ENCODE results near the gene LRRC32. TPM values are rescaled to one million over a fixed set of nuclear protein-coding genes. Genes with fewer than 3 reads are reported as not detected.

Gene LRRC32, protein sequence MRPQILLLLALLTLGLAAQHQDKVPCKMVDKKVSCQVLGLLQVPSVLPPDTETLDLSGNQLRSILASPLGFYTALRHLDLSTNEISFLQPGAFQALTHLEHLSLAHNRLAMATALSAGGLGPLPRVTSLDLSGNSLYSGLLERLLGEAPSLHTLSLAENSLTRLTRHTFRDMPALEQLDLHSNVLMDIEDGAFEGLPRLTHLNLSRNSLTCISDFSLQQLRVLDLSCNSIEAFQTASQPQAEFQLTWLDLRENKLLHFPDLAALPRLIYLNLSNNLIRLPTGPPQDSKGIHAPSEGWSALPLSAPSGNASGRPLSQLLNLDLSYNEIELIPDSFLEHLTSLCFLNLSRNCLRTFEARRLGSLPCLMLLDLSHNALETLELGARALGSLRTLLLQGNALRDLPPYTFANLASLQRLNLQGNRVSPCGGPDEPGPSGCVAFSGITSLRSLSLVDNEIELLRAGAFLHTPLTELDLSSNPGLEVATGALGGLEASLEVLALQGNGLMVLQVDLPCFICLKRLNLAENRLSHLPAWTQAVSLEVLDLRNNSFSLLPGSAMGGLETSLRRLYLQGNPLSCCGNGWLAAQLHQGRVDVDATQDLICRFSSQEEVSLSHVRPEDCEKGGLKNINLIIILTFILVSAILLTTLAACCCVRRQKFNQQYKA
- 10 to 100 TPM; 12.5 to 16.4 TPM for total RNA-seq

DNA sequence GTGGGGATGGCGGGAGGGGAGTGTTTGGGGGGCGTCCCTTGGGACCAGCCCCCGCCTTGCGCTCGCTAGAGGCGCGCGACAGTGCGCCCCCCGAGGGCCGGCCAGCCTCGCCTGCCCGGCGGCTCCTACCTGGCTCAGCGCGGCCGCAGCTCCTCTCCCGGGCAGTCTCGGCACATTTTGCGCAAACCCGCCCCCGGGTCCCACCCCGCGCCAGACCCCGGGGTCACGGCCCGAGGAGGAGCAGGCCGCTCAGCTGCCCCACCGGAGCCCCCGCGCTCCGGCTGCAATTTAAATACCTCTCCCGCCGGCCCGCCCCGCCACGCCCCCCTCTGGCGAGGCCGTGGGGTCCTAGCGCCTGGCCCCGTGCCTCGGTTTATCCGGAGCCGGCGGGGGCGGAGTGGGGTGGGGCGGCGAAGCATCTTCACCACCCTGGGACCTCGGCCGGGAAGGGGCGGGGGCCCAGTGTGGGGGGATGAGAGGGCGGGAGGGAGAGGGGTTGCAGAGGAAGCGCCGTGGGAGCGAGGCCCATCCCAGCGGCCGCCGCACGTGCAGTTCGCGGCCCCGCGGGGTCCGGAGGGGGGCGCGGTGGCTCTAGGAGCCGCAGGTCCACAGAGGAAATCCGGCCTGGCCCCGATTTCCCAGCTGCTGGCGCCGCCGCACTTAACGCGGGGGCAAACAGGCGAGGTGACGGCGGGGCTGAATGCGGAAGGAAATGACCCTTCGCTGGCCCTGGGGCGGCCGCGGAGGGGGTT is at the start of gene LRRC32:
LRRC32 (minus strand) TSS at position 263 of the 752 bp plus-strand sequence. CDS start 4,793 bp downstream, outside the sequence.
- Mint-ChIP-seq H3K27me3 (ENCODE audit: low read depth) (peaks cover 22% of the 10 kb centered on the region), H3K36me3 (ENCODE audit: insufficient read depth in 2 of 2) (no peaks in the 10 kb centered on the region), H3K9me3 (no peaks in the 10 kb centered on the region), H3K4me3 (peak within 1 kb of the TSS; percentile 62 to 81), H3K27ac (no peak within 1 kb of the TSS), H3K4me1 (ENCODE audit: low read depth) (peaks cover 47% of the 10 kb centered on the region)
- DNase-seq (peak; percentile 40 to 56), ATAC-seq (replicated peaks in 1 of 2) (peak; percentile 46 to 49)

DNA sequence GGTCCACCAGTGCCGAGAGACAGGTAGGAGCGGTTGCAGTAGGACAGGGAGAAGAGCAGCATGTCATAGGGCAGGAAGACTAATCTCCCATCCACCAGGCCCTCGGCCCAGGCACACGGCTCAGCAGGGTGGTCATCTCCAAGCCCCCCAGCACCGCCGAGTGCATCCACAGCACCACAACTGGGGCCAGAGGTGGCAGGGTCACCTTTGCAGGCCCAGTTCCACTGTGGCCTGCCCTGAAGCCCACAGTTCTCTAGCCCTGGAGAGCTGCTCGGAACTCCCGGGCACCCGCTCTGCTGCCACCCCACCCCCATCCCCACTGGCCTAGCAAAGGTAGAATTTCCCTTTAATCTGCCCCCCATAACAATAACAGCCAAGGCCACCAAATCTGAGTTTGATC is 49.1 kb upstream of the LRRC32 start:
- no peak for ATAC-seq (replicated peaks in 1 of 2)
- peaks cover 20% of the 10 kb centered on the region for H3K27me3 Mint-ChIP-seq (ENCODE audit: low read depth)
- H3K4me3 Mint-ChIP-seq, result no peak overlapping the region
- H3K9me3 Mint-ChIP-seq, result no peaks in the 10 kb centered on the region
- DNase-seq, result no peak
- no peaks in the 10 kb centered on the region for H3K36me3 Mint-ChIP-seq (ENCODE audit: insufficient read depth in 2 of 2)
- H3K4me1 Mint-ChIP-seq (ENCODE audit: low read depth), result peaks cover 10% of the 10 kb centered on the region
- no peak overlapping the region for H3K27ac Mint-ChIP-seq

DNA sequence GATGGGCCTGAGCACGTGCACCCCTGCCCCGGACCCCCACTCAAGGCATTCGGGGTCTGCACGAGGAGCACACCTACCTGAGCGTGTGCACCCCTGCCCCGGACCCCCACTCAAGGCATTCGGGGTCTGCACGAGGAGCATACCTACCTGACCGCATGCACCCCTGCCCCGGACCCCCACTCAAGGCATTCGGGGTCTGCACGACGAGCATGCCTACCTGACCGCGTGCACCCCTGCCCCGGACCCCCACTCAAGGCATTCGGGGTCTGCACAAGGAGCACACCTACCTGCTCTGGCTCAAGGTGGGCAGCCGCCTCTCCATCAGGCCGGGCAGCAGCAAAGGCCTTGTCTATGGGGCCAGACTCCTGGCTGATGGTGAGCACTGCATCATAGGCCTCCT is 48.7 kb upstream of the LRRC32 start:
- Mint-ChIP-seq H3K27me3 (ENCODE audit: low read depth) (peaks cover 19% of the 10 kb centered on the region), H3K27ac (no peak overlapping the region)

DNA sequence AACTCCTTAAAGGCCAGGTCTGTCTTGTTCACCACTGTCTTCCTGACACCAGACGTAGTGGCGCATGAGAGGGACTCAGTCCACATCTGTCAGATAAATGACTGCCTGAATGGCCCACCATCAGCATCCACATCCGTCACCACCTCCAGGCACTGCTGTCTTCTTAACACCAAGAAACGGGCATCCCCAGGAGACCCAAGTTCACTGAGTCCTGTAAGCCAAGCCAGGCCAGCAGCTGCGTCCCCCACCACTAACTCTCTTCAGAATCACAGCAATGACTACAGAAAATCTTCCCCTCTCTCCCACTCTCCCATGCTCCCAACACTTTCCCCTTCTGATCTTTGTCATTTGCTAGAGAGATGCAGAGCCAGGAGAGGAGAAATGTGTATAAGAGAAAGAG is 47.3 kb upstream of the LRRC32 start:
- H3K4me3 Mint-ChIP-seq, result no peak overlapping the region
- H3K36me3 Mint-ChIP-seq (ENCODE audit: insufficient read depth in 2 of 2), result no peaks in the 10 kb centered on the region
- no peak overlapping the region for H3K27ac Mint-ChIP-seq
- H3K9me3 Mint-ChIP-seq, result no peaks in the 10 kb centered on the region
- H3K4me1 Mint-ChIP-seq (ENCODE audit: low read depth), result peaks cover 5% of the 10 kb centered on the region
- ATAC-seq (replicated peaks in 1 of 2) (no peak), DNase-seq (no peak)
- peaks cover 9% of the 10 kb centered on the region for H3K27me3 Mint-ChIP-seq (ENCODE audit: low read depth)

More for the DNA sequence above, 48.7 kb upstream of the LRRC32 start:
- Mint-ChIP-seq H3K36me3 (ENCODE audit: insufficient read depth in 2 of 2) (no peaks in the 10 kb centered on the region), H3K9me3 (no peaks in the 10 kb centered on the region), H3K4me3 (no peak overlapping the region), H3K4me1 (ENCODE audit: low read depth) (peaks cover 10% of the 10 kb centered on the region)
- ATAC-seq (replicated peaks in 1 of 2), result no peak
- DNase-seq, result no peak

DNA sequence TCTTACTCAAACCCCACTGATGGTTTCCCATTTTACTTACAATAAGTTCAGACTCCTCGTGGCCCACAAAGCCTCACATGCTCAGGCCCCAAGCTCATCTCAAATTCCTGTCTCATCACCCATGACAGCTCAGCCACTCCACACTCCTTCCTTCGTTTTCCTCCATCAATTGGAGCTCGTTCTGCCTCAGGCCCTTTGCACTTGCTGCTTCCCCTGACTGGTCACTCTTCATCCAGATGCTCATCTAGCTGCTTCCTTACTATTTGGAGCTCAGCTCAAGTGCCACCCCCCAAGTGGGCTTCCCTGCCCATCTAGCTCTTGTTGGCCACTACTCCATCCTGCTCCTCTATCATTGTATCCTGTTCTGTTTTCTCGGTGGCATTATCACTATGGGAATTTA is 46.8 kb upstream of the LRRC32 start:
- DNase-seq (no peak), ATAC-seq (replicated peaks in 1 of 2) (no peak)
- no peaks in the 10 kb centered on the region for H3K9me3 Mint-ChIP-seq
- peaks cover 4% of the 10 kb centered on the region for H3K27me3 Mint-ChIP-seq (ENCODE audit: low read depth)
- no peak overlapping the region for H3K4me3 Mint-ChIP-seq
- no peak overlapping the region for H3K27ac Mint-ChIP-seq
- H3K36me3 Mint-ChIP-seq (ENCODE audit: insufficient read depth in 2 of 2), result no peaks in the 10 kb centered on the region
- peaks cover 5% of the 10 kb centered on the region for H3K4me1 Mint-ChIP-seq (ENCODE audit: low read depth)

DNA sequence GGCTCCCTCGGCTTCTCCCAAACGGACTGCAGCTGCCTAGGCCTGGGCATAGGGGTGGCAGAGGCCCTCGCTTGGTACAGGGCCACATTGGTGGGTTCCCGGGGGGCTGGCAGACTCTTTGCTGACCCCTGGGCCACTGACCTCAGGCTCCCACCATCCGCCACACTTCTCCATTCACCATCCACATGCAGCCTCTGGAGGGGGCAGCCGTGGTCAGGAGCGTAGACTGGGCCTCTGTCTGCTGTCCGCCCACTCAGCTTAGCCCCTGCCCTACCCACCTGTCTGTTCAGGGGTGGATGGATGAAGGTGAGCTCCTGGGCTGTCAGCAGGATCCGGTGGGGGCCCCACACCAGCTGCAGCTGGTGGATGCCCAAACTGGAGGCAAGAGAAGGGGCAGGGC is 45.7 kb upstream of the LRRC32 start:
- ATAC-seq (replicated peaks in 1 of 2) (no peak), DNase-seq (no peak)
- Mint-ChIP-seq H3K4me3 (no peak overlapping the region), H3K9me3 (no peaks in the 10 kb centered on the region), H3K4me1 (ENCODE audit: low read depth) (no peaks in the 10 kb centered on the region), H3K36me3 (ENCODE audit: insufficient read depth in 2 of 2) (no peaks in the 10 kb centered on the region), H3K27me3 (ENCODE audit: low read depth) (no peaks in the 10 kb centered on the region), H3K27ac (no peak overlapping the region)

DNA sequence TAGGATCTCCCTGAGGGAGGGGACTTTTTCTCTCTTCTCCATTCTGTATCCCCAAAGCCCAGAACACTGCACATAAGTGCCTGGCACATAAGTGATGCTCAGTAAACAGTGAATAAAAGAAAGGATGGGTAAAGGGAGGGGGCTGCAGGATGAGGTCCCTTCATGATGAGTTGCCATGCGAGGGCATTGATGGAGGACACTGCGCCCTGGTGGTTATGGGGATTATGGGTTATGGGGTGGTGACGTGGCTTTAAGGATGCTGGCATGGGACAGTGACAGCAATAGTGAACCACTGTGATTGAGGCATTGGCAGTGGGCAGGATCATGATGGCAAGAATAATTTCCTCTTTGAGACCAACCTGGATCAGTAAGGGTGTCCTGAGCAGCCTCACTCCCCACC is 43.9 kb upstream of the LRRC32 start:
- no peak for ATAC-seq (replicated peaks in 1 of 2)
- Mint-ChIP-seq H3K27me3 (ENCODE audit: low read depth) (no peaks in the 10 kb centered on the region), H3K4me3 (no peak overlapping the region), H3K4me1 (ENCODE audit: low read depth) (no peaks in the 10 kb centered on the region), H3K27ac (no peak overlapping the region), H3K9me3 (no peaks in the 10 kb centered on the region), H3K36me3 (ENCODE audit: insufficient read depth in 2 of 2) (no peaks in the 10 kb centered on the region)
- DNase-seq, result no peak

DNA sequence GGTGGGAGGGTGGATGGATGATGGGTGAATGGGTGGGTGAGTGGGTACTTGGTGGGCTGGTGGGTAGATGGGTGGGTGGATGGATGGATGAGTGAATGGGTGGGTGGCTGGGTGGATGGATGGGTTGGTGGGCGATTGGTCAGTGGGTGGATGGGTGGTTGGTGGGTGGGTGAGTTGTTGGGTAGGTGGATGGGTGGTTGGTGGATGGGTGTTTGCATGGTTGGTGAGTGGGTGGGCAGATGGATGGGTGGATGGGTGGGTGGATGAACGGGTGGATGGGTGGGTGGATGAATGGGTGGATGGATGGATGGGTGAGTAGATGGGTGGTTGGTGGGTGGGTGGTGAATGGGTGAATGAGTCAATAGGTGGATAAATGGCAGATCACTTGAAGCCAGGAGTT is 43.0 kb upstream of the LRRC32 start:
- no peak overlapping the region for H3K27ac Mint-ChIP-seq
- H3K4me1 Mint-ChIP-seq (ENCODE audit: low read depth), result no peaks in the 10 kb centered on the region
- H3K36me3 Mint-ChIP-seq (ENCODE audit: insufficient read depth in 2 of 2), result no peaks in the 10 kb centered on the region
- no peaks in the 10 kb centered on the region for H3K27me3 Mint-ChIP-seq (ENCODE audit: low read depth)
- no peak overlapping the region for H3K4me3 Mint-ChIP-seq
- H3K9me3 Mint-ChIP-seq, result no peaks in the 10 kb centered on the region
- DNase-seq (no peak), ATAC-seq (replicated peaks in 1 of 2) (no peak)

DNA sequence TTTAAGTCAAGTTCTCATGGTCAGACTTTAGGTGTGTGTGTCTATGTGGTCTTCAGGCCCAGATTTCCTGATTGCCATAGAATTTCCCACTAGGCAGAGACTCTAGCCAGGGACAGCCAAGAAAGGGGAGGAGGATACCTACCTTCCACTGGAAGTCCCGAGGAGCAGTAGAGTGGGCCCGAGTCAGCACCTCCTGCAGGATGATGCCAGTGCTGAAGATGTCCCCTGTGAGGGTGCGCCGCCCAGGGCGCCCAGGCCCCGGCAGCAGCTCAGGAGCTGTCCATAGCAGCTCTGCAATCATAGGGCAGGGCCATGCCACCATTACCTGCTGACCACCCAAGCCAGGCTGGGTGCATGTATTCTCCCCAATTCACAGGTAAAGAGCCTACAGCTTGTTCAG is 41.6 kb upstream of the LRRC32 start:
- H3K4me3 Mint-ChIP-seq, result no peak overlapping the region
- no peak for DNase-seq
- H3K9me3 Mint-ChIP-seq, result no peaks in the 10 kb centered on the region
- no peak overlapping the region for H3K27ac Mint-ChIP-seq
- H3K27me3 Mint-ChIP-seq (ENCODE audit: low read depth), result no peaks in the 10 kb centered on the region
- H3K4me1 Mint-ChIP-seq (ENCODE audit: low read depth), result no peaks in the 10 kb centered on the region
- no peak for ATAC-seq (replicated peaks in 1 of 2)
- H3K36me3 Mint-ChIP-seq (ENCODE audit: insufficient read depth in 2 of 2), result no peaks in the 10 kb centered on the region

DNA sequence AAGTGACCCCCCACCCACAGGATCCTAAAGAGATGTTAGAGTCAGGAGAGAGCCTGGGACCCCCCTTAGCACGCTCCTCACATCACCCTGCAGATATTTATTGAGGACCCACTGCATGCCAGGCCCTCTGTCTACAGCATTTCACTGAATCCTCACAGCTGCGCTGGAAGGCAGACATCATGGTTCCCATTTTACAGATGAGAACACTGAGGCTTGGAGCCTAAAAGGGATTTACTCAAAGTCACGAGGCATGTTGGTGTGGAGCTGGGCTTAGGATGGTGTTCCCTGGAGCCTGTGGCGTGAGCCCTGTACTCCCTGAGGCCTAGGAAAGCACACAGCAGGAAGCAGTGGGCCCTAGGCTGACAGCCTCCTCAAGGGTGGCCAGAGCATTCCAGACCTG is 39.2 kb upstream of the LRRC32 start:
- H3K9me3 Mint-ChIP-seq, result peaks cover 4 to 6% of the 10 kb centered on the region in 2 donors
- H3K4me3 Mint-ChIP-seq, result no peak overlapping the region
- H3K27ac Mint-ChIP-seq, result no peak overlapping the region
- ATAC-seq (replicated peaks in 1 of 2) (no peak), DNase-seq (no peak)
- no peaks in the 10 kb centered on the region for H3K4me1 Mint-ChIP-seq (ENCODE audit: low read depth)
- H3K27me3 Mint-ChIP-seq (ENCODE audit: low read depth), result no peaks in the 10 kb centered on the region
- no peaks in the 10 kb centered on the region for H3K36me3 Mint-ChIP-seq (ENCODE audit: insufficient read depth in 2 of 2)

DNA sequence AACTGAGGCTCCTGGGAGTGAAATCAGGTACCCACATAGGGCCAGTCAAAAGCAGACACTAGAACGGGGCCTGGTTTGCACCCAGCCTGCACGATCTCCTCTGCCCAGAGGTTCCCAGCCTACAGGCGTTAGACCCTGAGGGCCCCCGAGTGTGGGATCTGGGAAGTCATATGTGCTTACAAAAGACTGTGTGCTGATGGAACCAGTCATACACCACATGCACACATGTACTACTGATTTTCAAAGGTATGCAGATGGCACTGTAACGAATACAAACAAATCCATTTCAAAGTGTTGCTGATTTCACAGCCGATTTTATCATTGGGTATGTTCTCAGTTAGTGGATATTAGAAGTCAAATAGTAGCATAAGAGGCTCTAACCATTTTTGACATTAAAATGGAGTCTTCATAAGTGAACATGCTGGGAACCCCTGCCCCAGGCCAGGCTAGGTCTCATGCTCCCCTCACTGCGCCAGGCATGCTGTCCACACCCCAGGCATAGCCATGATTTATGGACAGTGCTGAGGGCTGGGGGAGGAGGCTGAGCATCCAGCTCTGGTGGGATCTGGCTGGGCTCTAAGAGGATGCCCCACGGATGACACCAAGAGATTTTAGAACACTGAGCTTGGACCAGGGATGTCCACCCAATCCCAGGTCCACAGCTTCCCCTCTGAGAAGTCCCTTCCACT is 38.6 kb upstream of the LRRC32 start:
- Mint-ChIP-seq H3K4me1 (ENCODE audit: low read depth) (no peaks in the 10 kb centered on the region), H3K4me3 (no peak overlapping the region), H3K9me3 (peaks cover 4 to 9% of the 10 kb centered on the region in 2 donors), H3K27me3 (ENCODE audit: low read depth) (no peaks in the 10 kb centered on the region), H3K27ac (no peak overlapping the region), H3K36me3 (ENCODE audit: insufficient read depth in 2 of 2) (no peaks in the 10 kb centered on the region)
- no peak for ATAC-seq (replicated peaks in 1 of 2)
- no peak for DNase-seq

DNA sequence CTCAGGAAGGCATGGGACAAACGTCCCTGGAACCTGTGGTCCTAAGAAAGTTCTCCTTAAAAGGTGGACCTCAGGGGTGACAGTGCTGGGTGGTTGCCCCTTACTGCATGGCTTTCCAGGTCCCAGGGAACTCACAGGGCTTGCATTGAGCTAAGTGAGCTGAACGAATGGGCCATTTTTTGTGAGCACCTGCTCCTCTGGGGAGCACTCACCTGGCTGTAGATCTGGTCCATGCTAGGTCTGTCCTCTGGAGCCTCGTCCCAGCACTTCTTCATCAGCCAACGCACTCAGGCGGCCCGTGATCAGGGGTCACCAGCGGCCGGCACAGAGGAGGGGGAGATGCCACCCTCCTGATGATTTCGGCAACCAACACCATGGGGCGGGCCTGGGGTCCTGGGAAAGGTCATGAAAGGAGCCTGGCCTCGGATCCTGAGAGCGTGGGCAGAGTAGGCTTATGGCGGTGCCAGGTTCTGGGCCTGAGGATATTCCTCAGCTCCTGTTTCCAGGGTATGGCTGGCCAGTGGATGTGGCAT is 36.8 kb upstream of the LRRC32 start:
- DNase-seq (no peak), ATAC-seq (replicated peaks in 1 of 2) (no peak)
- H3K9me3 Mint-ChIP-seq, result peaks cover 4 to 9% of the 10 kb centered on the region in 2 donors
- no peaks in the 10 kb centered on the region for H3K36me3 Mint-ChIP-seq (ENCODE audit: insufficient read depth in 2 of 2)
- no peaks in the 10 kb centered on the region for H3K27me3 Mint-ChIP-seq (ENCODE audit: low read depth)
- H3K4me1 Mint-ChIP-seq (ENCODE audit: low read depth), result no peaks in the 10 kb centered on the region
- H3K4me3 Mint-ChIP-seq, result no peak overlapping the region
- no peak overlapping the region for H3K27ac Mint-ChIP-seq

All from activated T-cell treated with anti-CD3 and anti-CD28 coated beads, Interleukin-2, amount 50 U/mL, for 72 hours (primary cell).